ENCODE results near the gene FANCE. TPM values are rescaled to one million over a fixed set of nuclear protein-coding genes. Genes with fewer than 3 reads are reported as not detected.

The FANCE gene
- polyA plus RNA-seq, 2 of the 4 experiments (the other 2 are of a cell fraction): 3.1 to 3.5 TPM

DNA sequence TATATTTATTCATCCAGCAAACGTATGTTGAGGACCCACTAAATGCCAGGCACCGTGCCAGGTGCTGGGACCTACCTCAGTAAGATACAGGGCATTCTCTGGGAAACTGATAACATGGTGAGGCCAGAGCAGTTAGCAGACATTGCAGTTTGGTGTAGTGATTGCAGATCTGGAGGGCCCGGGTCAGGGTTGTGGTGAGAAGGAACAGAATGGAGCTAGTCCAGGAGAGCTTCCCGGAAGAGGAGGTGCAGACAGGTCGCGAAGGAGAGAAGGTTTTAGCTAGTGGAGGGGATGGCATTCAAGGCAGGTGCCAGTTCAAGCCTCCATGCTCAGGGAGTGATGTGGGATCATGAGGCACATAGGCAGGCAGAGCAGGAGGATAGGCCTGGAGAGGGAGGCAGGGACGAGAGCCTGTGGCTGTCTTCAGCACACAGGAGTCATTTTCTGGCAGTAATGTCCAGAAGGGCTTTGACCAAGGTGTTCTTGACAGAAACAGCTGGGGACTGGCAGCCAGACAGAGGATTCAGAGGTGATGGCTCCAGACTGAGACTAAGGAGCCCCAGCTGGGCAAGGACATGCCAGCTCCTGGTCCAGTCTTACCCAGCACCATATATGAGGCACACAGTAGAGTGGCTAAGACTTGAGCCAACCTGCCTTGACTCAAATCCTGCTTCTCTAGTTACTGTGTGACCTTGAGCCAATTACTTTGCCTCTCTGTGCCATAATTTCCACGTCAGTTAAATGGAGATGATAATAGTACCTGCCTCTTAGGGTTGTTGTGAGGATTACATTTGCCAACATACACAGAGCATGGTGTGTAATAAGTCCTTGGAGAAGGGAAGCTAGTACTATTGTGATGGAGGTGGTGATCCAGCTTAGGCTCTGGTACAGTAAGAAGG, 48.3 kb upstream of the FANCE start:
- DNase-seq (ENCODE audit: low read depth in 1 of 2, low spot score in 1 of 2) (no peak), ATAC-seq (no peak), FAIRE-seq (no peak)
- ChIA-PET CTCF (interaction anchor here (1.0 to 1.7 kb wide), 3 partner anchors 31 to 65 kb away, joined by 3 to 8 read pairs (median 3); partner anchors contain the start of gene RPL10A), POLR2A (no interaction called here)
- no peak overlapping the region for H3K27ac ChIP-seq
- TF ChIP-seq, protein P1, sequence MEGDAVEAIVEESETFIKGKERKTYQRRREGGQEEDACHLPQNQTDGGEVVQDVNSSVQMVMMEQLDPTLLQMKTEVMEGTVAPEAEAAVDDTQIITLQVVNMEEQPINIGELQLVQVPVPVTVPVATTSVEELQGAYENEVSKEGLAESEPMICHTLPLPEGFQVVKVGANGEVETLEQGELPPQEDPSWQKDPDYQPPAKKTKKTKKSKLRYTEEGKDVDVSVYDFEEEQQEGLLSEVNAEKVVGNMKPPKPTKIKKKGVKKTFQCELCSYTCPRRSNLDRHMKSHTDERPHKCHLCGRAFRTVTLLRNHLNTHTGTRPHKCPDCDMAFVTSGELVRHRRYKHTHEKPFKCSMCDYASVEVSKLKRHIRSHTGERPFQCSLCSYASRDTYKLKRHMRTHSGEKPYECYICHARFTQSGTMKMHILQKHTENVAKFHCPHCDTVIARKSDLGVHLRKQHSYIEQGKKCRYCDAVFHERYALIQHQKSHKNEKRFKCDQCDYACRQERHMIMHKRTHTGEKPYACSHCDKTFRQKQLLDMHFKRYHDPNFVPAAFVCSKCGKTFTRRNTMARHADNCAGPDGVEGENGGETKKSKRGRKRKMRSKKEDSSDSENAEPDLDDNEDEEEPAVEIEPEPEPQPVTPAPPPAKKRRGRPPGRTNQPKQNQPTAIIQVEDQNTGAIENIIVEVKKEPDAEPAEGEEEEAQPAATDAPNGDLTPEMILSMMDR (IDR thresholded peaks at IDR 0.05): no peak
- no peak for TF ChIP-seq HEYL (CRISPR knock-in tag; IDR thresholded peaks at IDR 0.05)
- TF ChIP-seq HOXB5 (CRISPR knock-in tag; IDR thresholded peaks at IDR 0.05): no peak
- no peak for TF ChIP-seq HOXA7 (CRISPR knock-in tag; IDR thresholded peaks at IDR 0.05)
- no peak for TF ChIP-seq ELK1 (IDR thresholded peaks at IDR 0.05; ENCODE audit: low read depth, low read length)
- no peak for TF ChIP-seq NR3C1 (IDR thresholded peaks at IDR 0.05)
- TF ChIP-seq CHD4 (IDR thresholded peaks at IDR 0.05; ENCODE audit: borderline replicate concordance): no peak
- TF ChIP-seq ZC3H11A (IDR thresholded peaks at IDR 0.05): no peak
- TF ChIP-seq KDM1A (IDR thresholded peaks at IDR 0.05; ENCODE audit: low read depth): no peak
- TF ChIP-seq HDAC2 (IDR thresholded peaks at IDR 0.05): no peak
- no peak overlapping the region for H3K4me3 ChIP-seq
- peaks cover 27% of the 10 kb centered on the region for H3K4me1 ChIP-seq
- H3K9me3 ChIP-seq: no peaks in the 10 kb centered on the region
- H3K4me2 ChIP-seq: no peak overlapping the region
- WGBS (ENCODE audit: missing lambda C conversion rate): 90% methylated on average over 8 of the region's 8 CpGs

DNA sequence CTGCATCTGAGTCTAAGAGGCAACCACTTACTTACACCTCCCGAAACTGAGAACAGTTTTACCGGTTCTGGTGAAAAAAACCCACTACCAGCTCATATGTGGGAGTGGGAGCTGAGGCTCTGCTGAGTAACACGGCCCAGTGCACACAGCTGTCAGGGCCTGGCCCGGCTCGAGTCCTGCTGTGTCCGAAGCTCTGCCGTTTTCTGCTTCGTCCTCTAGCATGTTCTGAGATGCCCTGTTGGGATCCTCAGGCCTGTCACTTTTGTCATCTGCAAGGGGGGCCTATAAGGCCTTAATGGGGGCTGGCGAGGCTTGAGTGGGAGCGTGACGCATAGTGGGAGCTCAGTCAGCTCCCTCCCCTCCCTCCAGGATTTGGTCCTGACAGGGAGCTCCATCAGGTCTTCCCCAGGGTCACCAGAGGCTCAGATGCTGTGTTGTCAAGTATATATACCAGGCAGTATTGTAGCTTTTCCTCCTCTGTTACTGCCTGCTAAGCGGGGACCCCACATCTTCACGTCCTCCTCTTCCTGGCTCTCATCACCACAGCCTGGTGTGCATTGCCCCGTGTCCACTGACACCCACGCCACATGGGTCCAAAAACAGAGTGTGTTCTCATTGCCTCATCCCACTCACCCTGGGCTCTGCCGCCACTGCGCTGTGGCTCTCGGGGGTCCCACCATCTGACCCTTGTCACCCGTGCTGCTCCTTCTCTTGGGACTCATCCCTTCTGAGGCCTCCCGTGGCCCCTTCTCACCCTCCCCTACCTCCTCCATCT, 45.2 kb upstream of the FANCE start:
- FAIRE-seq (no peak), ATAC-seq (no peak), DNase-seq (ENCODE audit: low read depth in 1 of 2, low spot score in 1 of 2) (no peak)
- 92% methylated on average over 19 of the region's 20 CpGs for WGBS (ENCODE audit: missing lambda C conversion rate)
- ChIA-PET POLR2A (no interaction called here), CTCF (interaction anchor here (0.9 to 3.4 kb wide), 6 partner anchors 8 to 65 kb away, joined by 3 to 12 read pairs (median 4); partner anchors contain the start of gene PPARD)
- peaks cover 13% of the 10 kb centered on the region for H3K4me1 ChIP-seq
- TF ChIP-seq HOXB13 (CRISPR knock-in tag; IDR thresholded peaks at IDR 0.05; ENCODE audit: low read depth): no peak
- TF ChIP-seq KDM1A (IDR thresholded peaks at IDR 0.05; ENCODE audit: low read depth): no peak
- no peak for TF ChIP-seq CEBPB (IDR thresholded peaks at IDR 0.05)
- TF ChIP-seq CHD2 (IDR thresholded peaks at IDR 0.05; ENCODE audit: low read length, partially characterized antibody): no peak
- TF ChIP-seq HOXB5 (CRISPR knock-in tag; IDR thresholded peaks at IDR 0.05): no peak
- no peak for TF ChIP-seq BCL3 (IDR thresholded peaks at IDR 0.05)
- no peak for TF ChIP-seq EHMT2 (IDR thresholded peaks at IDR 0.05; ENCODE audit: low read depth)
- no peak for TF ChIP-seq NFE2L2 (conservative IDR thresholded peaks at IDR 0.05; ENCODE audit: low read length)
- TF ChIP-seq RNF2 (IDR thresholded peaks at IDR 0.05; ENCODE audit: borderline replicate concordance, low read depth): no peak
- TF ChIP-seq, protein P2, sequence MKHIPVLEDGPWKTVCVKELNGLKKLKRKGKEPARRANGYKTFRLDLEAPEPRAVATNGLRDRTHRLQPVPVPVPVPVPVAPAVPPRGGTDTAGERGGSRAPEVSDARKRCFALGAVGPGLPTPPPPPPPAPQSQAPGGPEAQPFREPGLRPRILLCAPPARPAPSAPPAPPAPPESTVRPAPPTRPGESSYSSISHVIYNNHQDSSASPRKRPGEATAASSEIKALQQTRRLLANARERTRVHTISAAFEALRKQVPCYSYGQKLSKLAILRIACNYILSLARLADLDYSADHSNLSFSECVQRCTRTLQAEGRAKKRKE (CRISPR knock-in tag; IDR thresholded peaks at IDR 0.05; ENCODE audit: low read depth): no peak
- TF ChIP-seq MAFK (IDR thresholded peaks at IDR 0.05; ENCODE audit: partially characterized antibody): no peak
- TF ChIP-seq FOSB (CRISPR knock-in tag; IDR thresholded peaks at IDR 0.05): no peak
- TF ChIP-seq, protein P3, sequence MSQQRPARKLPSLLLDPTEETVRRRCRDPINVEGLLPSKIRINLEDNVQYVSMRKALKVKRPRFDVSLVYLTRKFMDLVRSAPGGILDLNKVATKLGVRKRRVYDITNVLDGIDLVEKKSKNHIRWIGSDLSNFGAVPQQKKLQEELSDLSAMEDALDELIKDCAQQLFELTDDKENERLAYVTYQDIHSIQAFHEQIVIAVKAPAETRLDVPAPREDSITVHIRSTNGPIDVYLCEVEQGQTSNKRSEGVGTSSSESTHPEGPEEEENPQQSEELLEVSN (IDR thresholded peaks at IDR 0.05; ENCODE audit: borderline replicate concordance, low read depth): no peak
- no peak for TF ChIP-seq KDM5A (IDR thresholded peaks at IDR 0.05)
- no peak overlapping the region for H3K4me3 ChIP-seq
- no peaks in the 10 kb centered on the region for H3K9me3 ChIP-seq
- no peak overlapping the region for H3K27ac ChIP-seq
- no peak overlapping the region for H3K4me2 ChIP-seq

Measured in A549 (cell line).